NCI-H1092 treated with DMSO at 0.1 percent for 48 hours (cell line): Measurements from ENCODE around the gene NAV1.
"Not testable (repeated sequence)": the region's sequence is repeated elsewhere in the genome, so short reads cannot be mapped to it uniquely, and the experiment has no call there.

Experiments used
- DNase-seq: peaks from one replicate; lab custom pipeline; 2025; lab: John Stamatoyannopoulos, UW

NAV1 gene, protein sequence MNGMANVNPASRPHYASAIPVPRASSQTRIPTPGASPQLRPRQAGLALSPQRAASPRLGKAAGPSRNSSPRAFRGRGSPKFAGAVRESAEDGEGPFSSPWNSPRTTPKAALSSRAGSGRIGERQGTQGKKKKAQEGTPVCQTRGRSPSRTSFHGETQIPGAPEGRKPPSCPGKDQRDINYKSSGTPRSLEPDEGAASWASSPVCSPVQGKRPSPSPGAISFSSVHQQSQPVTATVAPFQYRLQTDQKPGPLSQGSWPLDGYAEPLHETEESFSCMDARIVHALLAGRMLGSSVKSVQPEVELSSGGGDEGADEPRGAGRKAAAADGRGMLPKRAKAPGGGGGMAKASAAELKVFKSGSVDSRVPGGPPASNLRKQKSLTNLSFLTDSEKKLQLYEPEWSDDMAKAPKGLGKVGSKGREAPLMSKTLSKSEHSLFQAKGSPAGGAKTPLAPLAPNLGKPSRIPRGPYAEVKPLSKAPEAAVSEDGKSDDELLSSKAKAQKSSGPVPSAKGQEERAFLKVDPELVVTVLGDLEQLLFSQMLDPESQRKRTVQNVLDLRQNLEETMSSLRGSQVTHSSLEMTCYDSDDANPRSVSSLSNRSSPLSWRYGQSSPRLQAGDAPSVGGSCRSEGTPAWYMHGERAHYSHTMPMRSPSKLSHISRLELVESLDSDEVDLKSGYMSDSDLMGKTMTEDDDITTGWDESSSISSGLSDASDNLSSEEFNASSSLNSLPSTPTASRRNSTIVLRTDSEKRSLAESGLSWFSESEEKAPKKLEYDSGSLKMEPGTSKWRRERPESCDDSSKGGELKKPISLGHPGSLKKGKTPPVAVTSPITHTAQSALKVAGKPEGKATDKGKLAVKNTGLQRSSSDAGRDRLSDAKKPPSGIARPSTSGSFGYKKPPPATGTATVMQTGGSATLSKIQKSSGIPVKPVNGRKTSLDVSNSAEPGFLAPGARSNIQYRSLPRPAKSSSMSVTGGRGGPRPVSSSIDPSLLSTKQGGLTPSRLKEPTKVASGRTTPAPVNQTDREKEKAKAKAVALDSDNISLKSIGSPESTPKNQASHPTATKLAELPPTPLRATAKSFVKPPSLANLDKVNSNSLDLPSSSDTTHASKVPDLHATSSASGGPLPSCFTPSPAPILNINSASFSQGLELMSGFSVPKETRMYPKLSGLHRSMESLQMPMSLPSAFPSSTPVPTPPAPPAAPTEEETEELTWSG (N-terminal part only)

GRCh38 chr1:201538612-201539551 is at the start of gene NAV1:
TSS of gene NAV1 (plus strand) at chr1:201539127. CDS start at chr1:201622885, 83,758 bp downstream.
- peak; percentile 26 for DNase-seq

GRCh38 chr1:201489643-201490261 is 49.2 kb upstream of the NAV1 start:
- DNase-seq, result no peak

DNA sequence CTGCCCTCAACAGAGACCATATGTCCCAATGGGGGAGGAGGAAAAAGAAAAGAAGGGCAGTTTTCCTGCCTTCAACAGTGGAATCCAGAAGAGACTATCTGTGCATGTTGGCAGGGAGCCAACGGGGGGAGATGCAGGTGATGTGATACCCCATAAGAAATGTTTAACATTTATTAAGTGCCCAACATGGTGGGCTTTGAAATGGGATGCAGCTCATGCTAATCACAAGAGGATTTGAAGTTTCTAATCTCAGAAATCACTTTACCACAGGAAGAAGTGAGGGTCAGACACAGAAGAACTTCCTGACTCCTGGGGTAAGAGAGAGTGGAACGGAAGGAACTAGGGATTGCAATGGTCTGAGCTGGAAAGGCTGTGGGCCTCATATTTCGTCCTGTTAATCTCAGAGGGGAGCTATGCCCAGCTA is 48.2 kb upstream of the NAV1 start:
- DNase-seq, result no peak

GRCh38 chr1:201491896-201492511 is 46.9 kb upstream of the NAV1 start:
- no peak for DNase-seq

- not testable (repeated sequence) for DNase-seq
Measured at GRCh38 chr1:201493026-201493656, 45.8 kb upstream of the NAV1 start.

GRCh38 chr1:201493757-201494617 is 44.9 kb upstream of the NAV1 start:
- DNase-seq, result peak; percentile 17

GRCh38 chr1:201495551-201496295 is 43.2 kb upstream of the NAV1 start:
- peak; percentile 92 for DNase-seq

DNA sequence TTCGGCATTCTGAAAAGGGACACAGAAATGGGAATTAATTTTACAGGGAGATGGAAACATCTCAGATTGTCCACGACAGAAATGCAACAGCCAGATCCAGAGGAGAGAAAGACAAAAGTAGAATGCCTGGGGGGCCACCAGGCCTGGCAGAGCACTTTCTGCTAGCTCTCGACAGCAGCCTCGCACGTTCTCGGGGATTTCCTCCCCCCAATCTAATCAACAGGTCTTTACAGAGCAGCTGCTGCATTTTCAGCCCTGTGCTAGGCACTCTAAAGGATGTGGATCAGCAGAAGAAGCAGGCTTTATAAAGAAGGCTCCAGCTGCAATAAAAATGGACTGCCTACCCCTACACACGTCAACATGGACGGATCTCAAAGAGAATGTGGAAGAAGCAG is 42.6 kb upstream of the NAV1 start:
- DNase-seq, result peak; percentile 76

- DNase-seq, result no peak
Measured at GRCh38 chr1:201497935-201498509, 40.9 kb upstream of the NAV1 start.

DNA sequence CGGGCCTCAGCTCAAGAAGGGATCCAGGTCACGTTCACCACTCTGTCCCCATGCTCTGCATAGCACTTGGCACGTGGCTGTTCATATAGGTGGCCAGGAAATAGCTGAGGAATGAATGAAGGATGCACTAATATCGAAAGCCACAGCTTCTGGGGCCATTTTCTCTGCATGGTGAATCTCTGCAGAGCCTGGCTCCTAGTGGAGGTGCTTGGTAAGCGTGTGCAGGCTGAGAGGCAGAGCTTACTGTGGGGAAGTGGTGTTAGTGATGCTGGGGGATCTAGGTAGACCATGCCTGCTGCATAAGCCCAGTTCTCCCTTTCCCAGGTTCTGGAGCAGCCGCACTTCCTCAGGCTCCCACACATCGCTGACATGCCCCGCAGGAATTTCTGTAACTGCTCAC is 40.3 kb upstream of the NAV1 start:
- no peak for DNase-seq

GRCh38 chr1:201499191-201499590 is 39.7 kb upstream of the NAV1 start:
- no peak for DNase-seq

DNA sequence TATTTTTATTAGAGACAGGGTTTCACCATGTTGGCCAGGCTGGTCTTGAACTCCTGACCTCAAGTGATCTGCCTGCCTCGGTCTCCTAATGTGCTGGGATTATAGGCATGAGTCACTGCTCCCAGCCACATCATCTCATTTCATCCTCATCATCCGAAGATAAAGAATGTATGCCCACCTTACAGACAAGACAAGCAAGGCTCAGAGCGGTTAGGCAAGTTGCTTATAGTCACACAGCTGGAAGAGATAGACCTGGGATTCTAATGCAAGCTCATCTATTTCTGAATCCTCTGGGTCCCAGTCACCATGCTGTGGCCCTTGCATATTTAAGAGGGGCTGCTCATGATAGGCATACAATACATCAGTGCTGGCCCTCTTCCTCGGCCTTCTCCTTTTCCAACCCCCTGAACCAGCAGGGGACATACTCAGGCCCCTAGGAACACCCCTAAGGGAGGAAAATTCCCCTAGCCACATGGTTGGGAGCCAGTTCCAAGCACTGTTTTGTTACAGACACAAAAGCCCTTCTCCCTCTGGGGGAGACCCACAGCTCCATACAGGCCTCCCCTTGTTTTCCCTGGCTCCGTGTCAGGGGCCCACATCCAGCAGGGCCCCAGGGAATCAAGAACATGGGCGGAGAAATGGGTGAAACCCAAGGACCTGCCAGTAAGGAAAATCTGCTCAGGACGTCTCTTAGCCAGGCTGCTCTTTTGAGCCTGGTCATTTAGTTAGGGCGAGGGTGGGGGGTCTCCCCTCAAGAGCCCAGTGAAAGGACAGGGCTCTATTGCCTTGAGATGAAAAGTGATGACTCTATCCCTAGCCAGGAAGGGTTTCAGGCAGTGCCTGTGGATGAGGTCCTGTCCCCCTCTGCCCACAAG is 38.9 kb upstream of the NAV1 start:
- DNase-seq, result no peak

- DNase-seq, result no peak
Measured at GRCh38 chr1:201500670-201501120, 38.2 kb upstream of the NAV1 start.

GRCh38 chr1:201501144-201501543 is 37.8 kb upstream of the NAV1 start:
- no peak for DNase-seq

- DNase-seq, result peak; percentile 92
Measured at GRCh38 chr1:201501812-201502510, 37.0 kb upstream of the NAV1 start.

DNA sequence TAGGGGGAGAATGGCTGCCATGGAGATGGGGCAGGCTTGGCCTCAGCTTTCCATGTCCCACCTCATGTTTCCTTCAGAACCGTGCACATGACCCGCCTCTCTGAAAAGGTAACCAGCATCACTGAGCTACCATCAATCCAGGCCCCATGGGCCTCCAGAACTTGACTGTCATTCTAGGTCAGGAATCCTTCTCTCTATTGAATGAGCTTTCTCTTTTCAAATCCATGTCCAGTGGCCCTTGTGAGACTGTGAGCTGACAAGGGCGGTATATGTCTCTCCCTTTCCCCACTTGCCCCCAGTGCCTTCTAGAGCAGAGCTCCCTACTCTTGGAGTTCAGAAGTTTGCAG is 36.4 kb upstream of the NAV1 start:
- DNase-seq, result no peak
